Mesendoderm (in vitro differentiated cells): Measurements from ENCODE around the gene SHLD1.

Experiments
- DNase-seq: peaks from one replicate; pipeline ENCODE4 v3.0.0; 2013
- H2AK5ac ChIP-seq: 2 replicates; pipeline ENCODE4 v1.6.1; 2013; ENCODE audit warnings: low read length, inconsistent platforms
- H2BK120ac ChIP-seq: 2 replicates; pipeline ENCODE4 v1.6.1; 2013; ENCODE audit warnings: low read depth, mild to moderate bottlenecking, low read length, moderate library complexity, mixed read lengths
- H2BK15ac ChIP-seq: replicated peaks from 2 replicates; pipeline ENCODE4 v1.6.1; 2013; ENCODE audit warnings: low read depth, mild to moderate bottlenecking, moderate library complexity
- H2BK5ac ChIP-seq: 2 replicates; pipeline ENCODE4 v1.6.1; 2013; ENCODE audit warnings: low read length, inconsistent platforms
- H3K18ac ChIP-seq: 2 replicates; pipeline ENCODE4 v1.6.1; 2013; ENCODE audit warnings: mild to moderate bottlenecking, low read length, mixed read lengths
- H3K23ac ChIP-seq: one replicate; pipeline ENCODE4 v1.6.1; 2013; ENCODE audit warnings: low read length
- H3K27ac ChIP-seq: 2 replicates; pipeline ENCODE4 v1.5.1; 2013; ENCODE audit warnings: low read depth, mild to moderate bottlenecking, inconsistent platforms, low read length, moderate library complexity
- H3K27me3 ChIP-seq: 2 replicates; pipeline ENCODE4 v1.6.1; 2013; ENCODE audit warnings: low read length, control low read depth, mild to moderate bottlenecking, inconsistent platforms; ENCODE audit not compliant: insufficient read depth, poor library complexity
- H3K36me3 ChIP-seq: 2 replicates; pipeline ENCODE4 v1.6.1; 2013; ENCODE audit warnings: low read length, inconsistent platforms; ENCODE audit not compliant: control insufficient read depth, insufficient read depth
- H3K4ac ChIP-seq: one replicate; pipeline ENCODE4 v1.6.1; 2013; ENCODE audit warnings: low read depth, mild to moderate bottlenecking, low read length, moderate library complexity
- H3K4me1 ChIP-seq: 2 replicates; pipeline ENCODE4 v1.6.1; 2013; ENCODE audit warnings: low read depth, low read length, inconsistent platforms; ENCODE audit not compliant: control insufficient read depth
- H3K4me2 ChIP-seq: 2 replicates; pipeline ENCODE4 v1.6.1; 2013; ENCODE audit warnings: low read length
- H3K4me3 ChIP-seq: 2 replicates; pipeline ENCODE4 v1.5.1; 2013; ENCODE audit warnings: mild to moderate bottlenecking, low read length
- H3K56ac ChIP-seq: one replicate; pipeline ENCODE4 v1.6.1; 2013; ENCODE audit warnings: low read length
- H3K79me1 ChIP-seq: 2 replicates; pipeline ENCODE4 v1.6.1; 2013; ENCODE audit warnings: low read length, inconsistent platforms
- H3K79me2 ChIP-seq: 2 replicates; pipeline ENCODE4 v1.6.1; 2013; ENCODE audit warnings: mild to moderate bottlenecking, low read length; ENCODE audit not compliant: control insufficient read depth, insufficient read depth
- H3K9ac ChIP-seq: 2 replicates; pipeline ENCODE4 v1.6.1; 2013; ENCODE audit warnings: low read length, inconsistent platforms
- H4K5ac ChIP-seq: one replicate; pipeline ENCODE4 v1.6.1; 2013; ENCODE audit warnings: low read length
- H4K8ac ChIP-seq: one replicate; pipeline ENCODE4 v1.6.1; 2013; ENCODE audit warnings: low read depth, mild to moderate bottlenecking, control low read depth, low read length, moderate library complexity
- WGBS: extraction: QIAGEN DNeasy Blood & Tissue Kit; methylation state at CpG from one replicate; pipeline ENCODE4 v1.1.7; 2013; ENCODE audit warnings: low lambda C conversion rate, missing lambda C conversion rate; ENCODE audit not compliant: insufficient coverage; ENCODE audit errors: extremely low coverage; 5-methylcytosine and 5-hydroxymethylcytosine counted together

SHLD1 gene

GRCh38 chr20:5835321-5835821 lies 85.2 kb downstream of the SHLD1 start:
- Histone ChIP-seq H3K4me2 (no peak overlapping the region), H2BK15ac (no peak overlapping the region), H3K4ac (no peak overlapping the region), H3K36me3 (no peaks in the 10 kb centered on the region), H4K8ac (no peak overlapping the region), H2BK5ac (no peak overlapping the region), H3K23ac (no peak overlapping the region), H3K9ac (no peak overlapping the region), H3K79me2 (no peaks in the 10 kb centered on the region), H3K4me3 (no peak overlapping the region), H2AK5ac (no peak overlapping the region), H3K27ac (no peak overlapping the region), H3K27me3 (no peaks in the 10 kb centered on the region), H3K56ac (no peak overlapping the region), H2BK120ac (no peak overlapping the region), H3K79me1 (no peaks in the 10 kb centered on the region), H3K4me1 (no peaks in the 10 kb centered on the region), H4K5ac (no peak overlapping the region), H3K18ac (no peak overlapping the region)
- no CpG with 5 or more reads among the region's 2 CpGs for WGBS
- no peak for DNase-seq

- Histone ChIP-seq H2BK15ac (no peak overlapping the region), H2BK120ac (no peak overlapping the region), H2AK5ac (no peak overlapping the region), H3K4me3 (no peak overlapping the region), H3K4me1 (no peaks in the 10 kb centered on the region), H3K27me3 (no peaks in the 10 kb centered on the region), H3K9ac (no peak overlapping the region), H3K23ac (no peak overlapping the region), H4K8ac (no peak overlapping the region), H3K79me2 (no peaks in the 10 kb centered on the region), H3K79me1 (no peaks in the 10 kb centered on the region), H4K5ac (no peak overlapping the region), H2BK5ac (no peak overlapping the region), H3K56ac (no peak overlapping the region), H3K18ac (no peak overlapping the region), H3K4ac (no peak overlapping the region), H3K27ac (no peak overlapping the region), H3K4me2 (no peak overlapping the region), H3K36me3 (no peaks in the 10 kb centered on the region)
- no peak for DNase-seq
- no CpG with 5 or more reads among the region's 4 CpGs for WGBS
Observed at GRCh38 chr20:5835871-5836270, 85.7 kb downstream of the SHLD1 start.

- Histone ChIP-seq H3K27ac (no peak overlapping the region), H4K5ac (no peak overlapping the region), H3K27me3 (no peaks in the 10 kb centered on the region), H3K79me1 (no peaks in the 10 kb centered on the region), H2BK120ac (no peak overlapping the region), H3K4ac (no peak overlapping the region), H4K8ac (no peak overlapping the region), H3K23ac (no peak overlapping the region), H3K4me3 (no peak overlapping the region), H3K4me1 (no peaks in the 10 kb centered on the region), H3K36me3 (no peaks in the 10 kb centered on the region), H3K79me2 (no peaks in the 10 kb centered on the region), H2BK15ac (no peak overlapping the region), H2BK5ac (no peak overlapping the region), H3K18ac (no peak overlapping the region), H2AK5ac (no peak overlapping the region), H3K4me2 (no peak overlapping the region), H3K56ac (no peak overlapping the region), H3K9ac (no peak overlapping the region)
- DNase-seq: no peak
- WGBS: no CpG with 5 or more reads among the region's 4 CpGs
Observed at GRCh38 chr20:5836569-5836968, 86.4 kb downstream of the SHLD1 start.

GRCh38 chr20:5840411-5841002 lies 90.3 kb downstream of the SHLD1 start:
- H3K27ac ChIP-seq: no peak overlapping the region
- no peak overlapping the region for H4K5ac ChIP-seq
- H3K18ac ChIP-seq: no peak overlapping the region
- DNase-seq: no peak
- no peaks in the 10 kb centered on the region for H3K79me1 ChIP-seq
- no peak overlapping the region for H3K4me3 ChIP-seq
- H3K9ac ChIP-seq: no peak overlapping the region
- H2BK120ac ChIP-seq: no peak overlapping the region
- H3K79me2 ChIP-seq: no peaks in the 10 kb centered on the region
- H4K8ac ChIP-seq: no peak overlapping the region
- no peaks in the 10 kb centered on the region for H3K36me3 ChIP-seq
- no peak overlapping the region for H2AK5ac ChIP-seq
- H3K23ac ChIP-seq: no peak overlapping the region
- no peak overlapping the region for H3K4me2 ChIP-seq
- H3K4ac ChIP-seq: no peak overlapping the region
- no CpG with 5 or more reads among the region's 5 CpGs for WGBS
- H3K4me1 ChIP-seq: no peaks in the 10 kb centered on the region
- H3K56ac ChIP-seq: no peak overlapping the region
- H3K27me3 ChIP-seq: no peaks in the 10 kb centered on the region
- no peak overlapping the region for H2BK15ac ChIP-seq
- no peak overlapping the region for H2BK5ac ChIP-seq

- no peak overlapping the region for H2BK120ac ChIP-seq
- no peak overlapping the region for H3K4me2 ChIP-seq
- H3K4me1 ChIP-seq: no peaks in the 10 kb centered on the region
- H3K23ac ChIP-seq: no peak overlapping the region
- no peak for DNase-seq
- no peak overlapping the region for H3K9ac ChIP-seq
- no peak overlapping the region for H2AK5ac ChIP-seq
- H3K36me3 ChIP-seq: no peaks in the 10 kb centered on the region
- no peaks in the 10 kb centered on the region for H3K79me2 ChIP-seq
- H3K18ac ChIP-seq: no peak overlapping the region
- no peak overlapping the region for H3K4me3 ChIP-seq
- no peak overlapping the region for H4K5ac ChIP-seq
- H3K27me3 ChIP-seq: no peaks in the 10 kb centered on the region
- H3K79me1 ChIP-seq: no peaks in the 10 kb centered on the region
- no peak overlapping the region for H3K4ac ChIP-seq
- H3K27ac ChIP-seq: no peak overlapping the region
- WGBS: no CpG with 5 or more reads among the region's 1 CpG
- no peak overlapping the region for H4K8ac ChIP-seq
- H2BK5ac ChIP-seq: no peak overlapping the region
- no peak overlapping the region for H3K56ac ChIP-seq
- H2BK15ac ChIP-seq: no peak overlapping the region
Observed at GRCh38 chr20:5841522-5841921, 91.3 kb downstream of the SHLD1 start.

- Histone ChIP-seq H3K27me3 (no peaks in the 10 kb centered on the region), H3K18ac (no peak overlapping the region), H3K4me2 (no peak overlapping the region), H3K56ac (no peak overlapping the region), H2BK15ac (no peak overlapping the region), H3K4ac (no peak overlapping the region), H3K36me3 (no peaks in the 10 kb centered on the region), H3K4me1 (no peaks in the 10 kb centered on the region), H2BK5ac (no peak overlapping the region), H3K79me2 (no peaks in the 10 kb centered on the region), H3K27ac (no peak overlapping the region), H4K5ac (no peak overlapping the region), H3K79me1 (no peaks in the 10 kb centered on the region), H2AK5ac (no peak overlapping the region), H3K9ac (no peak overlapping the region), H3K23ac (no peak overlapping the region), H3K4me3 (no peak overlapping the region), H4K8ac (no peak overlapping the region), H2BK120ac (no peak overlapping the region)
- no peak for DNase-seq
- no CpG with 5 or more reads among the region's 2 CpGs for WGBS
Observed at GRCh38 chr20:5842465-5842864, 92.3 kb downstream of the SHLD1 start.
